GM18873 (cell line): ENCODE measurements around the gene ZNF263.
"Not testable (repeated sequence)": the region's sequence is repeated elsewhere in the genome, so short reads cannot be mapped to it uniquely, and the experiment has no call there.

ENCODE experiments used
- ATAC-seq: cut with Tn5 transposase; IDR thresholded peaks from one replicate; pipeline ENCODE4 v1.9.1; 2021; ENCODE audit warnings: mild to moderate bottlenecking, moderate library complexity, moderate number of reproducible peaks; ENCODE audit not compliant: unreplicated experiment, low FRiP score

Gene ZNF263

GRCh38 chr16:3266873-3267537 is 16.3 kb upstream of the ZNF263 start:
- no peak for ATAC-seq

GRCh38 chr16:3268294-3268693 is 15.0 kb upstream of the ZNF263 start:
- no peak for ATAC-seq

GRCh38 chr16:3270718-3271117 is 12.6 kb upstream of the ZNF263 start:
- not testable (repeated sequence) for ATAC-seq

- ATAC-seq = not testable (repeated sequence)
Measured at GRCh38 chr16:3271281-3271680, 12.0 kb upstream of the ZNF263 start.

- ATAC-seq = no peak
Measured at GRCh38 chr16:3274490-3274889, 8.8 kb upstream of the ZNF263 start.

- no peak for ATAC-seq
Measured at GRCh38 chr16:3274947-3275346, 8.3 kb upstream of the ZNF263 start.

GRCh38 chr16:3276679-3277078 is 6.6 kb upstream of the ZNF263 start:
- no peak for ATAC-seq

DNA sequence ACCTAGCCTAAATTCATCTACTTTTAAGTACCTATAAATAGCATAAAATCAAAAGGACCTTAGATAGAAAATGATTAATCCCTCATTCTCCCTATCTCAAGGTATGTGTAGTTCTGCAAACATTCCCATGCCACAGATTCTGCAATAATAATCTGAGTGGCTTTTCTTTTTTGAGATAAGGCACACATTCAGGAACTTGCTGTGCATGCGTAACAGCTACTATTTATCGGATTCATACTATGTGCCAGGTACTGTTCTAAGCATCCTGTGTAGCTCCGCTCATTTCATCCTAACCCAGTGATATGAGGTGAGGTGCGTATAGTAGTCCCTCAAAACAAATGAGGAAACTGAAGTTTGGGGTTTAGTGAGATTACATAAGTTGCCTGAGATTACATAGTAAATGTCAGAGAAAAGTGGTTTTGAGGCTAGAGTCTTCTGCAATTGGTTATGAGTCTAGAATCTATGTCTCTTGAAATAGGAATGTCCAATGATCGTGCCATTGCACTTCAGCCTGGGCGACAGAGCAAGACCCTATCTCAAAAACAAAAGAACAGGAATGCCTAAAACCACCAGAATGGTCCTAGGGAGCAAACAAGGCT is 2.0 kb upstream of the ZNF263 start:
- no peak for ATAC-seq

DNA sequence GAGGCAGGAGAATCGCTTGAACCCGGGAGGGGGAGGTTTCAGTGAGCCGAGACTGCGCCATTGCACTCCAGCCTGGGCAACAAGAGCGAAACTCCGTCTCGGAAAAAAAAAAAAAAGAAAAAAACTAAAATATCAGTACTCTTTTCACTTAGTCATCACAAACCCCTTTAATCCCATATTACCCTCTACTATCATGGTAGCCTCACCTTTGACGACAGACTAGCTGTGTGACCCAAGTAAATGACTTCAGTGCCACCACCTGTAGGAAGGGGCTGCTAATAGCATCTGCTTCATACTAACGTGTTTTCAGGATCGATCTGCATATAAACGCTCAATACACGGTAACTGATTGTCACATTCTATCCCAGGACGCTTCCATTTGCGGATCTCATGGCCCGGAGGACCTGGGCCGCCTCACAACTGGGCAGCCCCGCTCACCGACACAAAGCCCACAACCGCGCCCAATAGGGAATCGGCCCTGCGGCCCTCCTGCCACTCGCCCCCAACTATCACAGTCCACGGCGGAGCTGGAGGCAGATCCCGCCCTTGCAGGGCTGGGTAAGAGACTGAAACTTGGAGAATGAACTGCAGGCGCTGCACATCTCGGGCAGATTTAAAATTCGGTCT is 1.1 kb upstream of the ZNF263 start:
- peak; percentile 20 for ATAC-seq

- no peak for ATAC-seq
Measured at GRCh38 chr16:3283543-3284447, 504 bp downstream of the ZNF263 start.

DNA sequence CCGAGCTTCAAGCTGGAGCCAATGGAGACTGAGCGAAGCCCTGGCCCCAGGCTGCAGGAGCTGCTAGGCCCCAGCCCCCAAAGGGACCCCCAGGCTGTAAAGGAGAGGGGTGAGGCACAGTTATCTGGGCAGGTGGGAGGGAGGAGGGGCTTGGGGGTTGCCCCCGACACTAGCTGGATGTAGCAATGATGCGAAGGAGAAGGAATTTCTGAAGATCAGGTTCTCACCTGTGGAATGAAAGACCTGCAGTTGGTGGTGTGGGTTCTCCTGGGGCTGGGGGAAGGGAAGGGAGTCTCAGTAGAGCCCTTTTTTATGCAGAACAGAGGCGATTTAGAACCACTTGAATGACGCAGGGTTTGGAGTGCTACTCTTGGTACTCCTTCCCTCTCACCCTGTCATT is 1.8 kb downstream of the ZNF263 start:
- ATAC-seq = no peak

DNA sequence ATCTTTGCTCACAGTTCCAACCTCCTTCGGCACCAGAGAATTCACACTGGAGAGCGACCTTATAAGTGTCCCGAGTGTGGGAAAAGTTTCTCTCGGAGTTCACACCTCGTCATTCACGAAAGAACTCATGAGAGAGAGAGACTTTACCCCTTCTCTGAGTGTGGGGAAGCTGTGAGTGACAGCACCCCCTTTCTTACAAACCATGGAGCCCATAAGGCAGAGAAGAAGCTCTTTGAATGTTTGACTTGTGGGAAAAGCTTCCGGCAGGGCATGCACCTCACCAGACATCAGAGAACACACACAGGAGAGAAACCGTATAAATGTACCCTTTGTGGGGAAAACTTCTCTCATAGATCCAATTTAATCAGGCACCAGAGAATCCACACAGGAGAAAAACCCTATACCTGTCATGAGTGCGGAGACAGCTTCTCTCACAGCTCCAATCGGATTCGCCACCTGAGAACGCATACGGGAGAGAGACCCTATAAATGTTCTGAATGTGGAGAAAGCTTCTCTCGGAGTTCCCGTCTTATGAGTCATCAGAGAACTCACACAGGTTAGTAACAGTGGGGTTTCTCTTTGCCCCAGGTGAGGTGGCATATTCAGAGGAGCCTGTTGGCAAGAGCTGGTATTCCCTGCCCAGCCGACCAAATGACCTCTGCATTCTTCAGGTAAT is 6.8 kb downstream of the ZNF263 start:
- ATAC-seq = no peak

DNA sequence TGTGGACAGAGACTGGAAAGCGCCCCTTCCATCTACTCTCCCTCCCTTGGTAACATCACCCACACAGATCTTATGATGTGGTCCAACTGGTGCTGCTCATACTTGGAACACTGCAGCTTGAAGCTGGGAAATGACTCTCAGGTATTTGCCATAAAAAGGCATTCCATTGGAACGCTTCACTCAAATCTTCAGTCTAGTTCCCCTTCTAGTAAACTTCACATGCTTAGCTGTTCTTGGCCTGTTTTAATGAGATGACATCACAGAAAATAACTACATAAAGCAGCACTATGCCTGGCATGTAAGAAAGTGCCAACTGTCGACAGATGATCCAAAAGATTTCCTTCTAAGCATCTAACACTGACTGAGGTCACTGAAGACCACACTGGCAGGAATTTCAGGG is 9.3 kb downstream of the ZNF263 start:
- ATAC-seq = no peak

DNA sequence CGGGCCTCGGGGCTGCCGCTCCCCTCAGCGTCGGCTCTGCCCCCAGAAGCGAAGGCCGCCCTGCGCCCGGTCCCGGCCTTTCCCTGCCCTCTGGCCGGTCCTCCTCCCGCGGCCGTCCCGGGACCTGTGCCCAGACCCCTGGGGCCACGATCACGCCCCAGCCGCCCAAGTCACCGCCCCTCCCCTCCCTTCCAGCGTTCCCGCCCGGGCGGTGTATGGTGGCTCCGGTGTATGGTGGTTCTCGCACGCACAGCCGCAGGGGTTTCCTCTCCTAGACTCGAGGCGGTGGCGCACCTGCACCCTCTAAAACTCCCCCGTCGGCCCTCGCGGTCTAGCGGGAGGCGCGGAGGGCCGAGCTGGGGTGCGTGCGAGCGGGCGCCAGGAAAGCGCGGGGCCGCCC is 11.9 kb downstream of the ZNF263 start:
- ATAC-seq = no peak

GRCh38 chr16:3295783-3296182 is 12.5 kb downstream of the ZNF263 start:
- ATAC-seq = no peak

- ATAC-seq = no peak
Measured at GRCh38 chr16:3304370-3304769, 21.1 kb downstream of the ZNF263 start.

DNA sequence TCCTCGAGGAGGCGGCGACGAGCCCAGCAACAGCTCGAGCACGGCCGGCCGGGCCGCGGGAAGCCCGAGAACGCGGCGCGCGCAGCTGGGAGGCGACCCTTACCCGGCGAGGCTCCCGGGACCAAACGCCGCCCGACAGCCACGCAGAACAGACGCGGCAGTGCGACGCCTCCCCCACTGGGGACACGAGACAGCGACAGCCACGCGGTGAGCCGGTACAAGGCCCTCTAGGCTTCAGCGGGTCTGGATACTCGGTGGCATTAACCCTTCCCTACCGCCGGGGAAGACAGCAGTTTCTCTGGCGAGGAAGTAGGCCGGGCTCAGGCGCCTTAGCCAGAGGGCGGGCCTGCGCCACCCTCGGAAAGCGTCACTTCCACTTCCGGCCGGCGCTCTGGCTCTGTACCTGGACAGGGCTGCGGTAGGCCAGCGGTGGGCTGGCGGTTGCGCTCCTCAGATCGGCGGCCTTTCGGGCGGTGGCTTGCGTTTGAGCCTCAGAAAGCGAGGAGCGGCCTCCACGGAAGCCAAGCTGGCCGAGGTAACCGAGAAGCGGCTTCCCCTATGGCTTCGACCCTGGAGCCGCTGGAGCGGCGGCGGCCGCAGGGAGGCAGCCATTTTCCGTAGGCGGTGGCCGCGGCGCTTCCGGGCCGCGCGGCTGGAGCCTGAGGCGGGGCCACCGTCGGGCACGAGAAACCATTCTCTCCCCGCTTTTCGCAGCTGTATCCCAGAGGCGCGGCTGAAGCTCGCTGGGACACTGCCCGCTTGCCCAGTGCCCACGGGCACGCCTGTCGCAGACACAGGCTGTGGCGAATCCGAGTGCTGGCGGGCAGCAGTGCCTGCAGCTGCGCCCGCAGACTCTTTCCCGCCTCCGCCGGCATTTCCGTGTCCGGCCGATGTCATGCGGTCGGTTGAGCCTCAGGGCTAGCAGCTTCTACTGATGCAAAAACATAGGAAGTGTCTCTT is 22.1 kb downstream of the ZNF263 start, which contains the start of the genes TIGD7 and ZNF75A:
TSS of gene TIGD7 (minus strand) at position 322 of the 960 bp plus-strand sequence. CDS start 4,816 bp downstream, outside the sequence.
TSS of gene ZNF75A (plus strand) at position 389 of the 960 bp plus-strand sequence. CDS start 2,932 bp downstream, outside the sequence.
- ATAC-seq = peak; percentile 82

DNA sequence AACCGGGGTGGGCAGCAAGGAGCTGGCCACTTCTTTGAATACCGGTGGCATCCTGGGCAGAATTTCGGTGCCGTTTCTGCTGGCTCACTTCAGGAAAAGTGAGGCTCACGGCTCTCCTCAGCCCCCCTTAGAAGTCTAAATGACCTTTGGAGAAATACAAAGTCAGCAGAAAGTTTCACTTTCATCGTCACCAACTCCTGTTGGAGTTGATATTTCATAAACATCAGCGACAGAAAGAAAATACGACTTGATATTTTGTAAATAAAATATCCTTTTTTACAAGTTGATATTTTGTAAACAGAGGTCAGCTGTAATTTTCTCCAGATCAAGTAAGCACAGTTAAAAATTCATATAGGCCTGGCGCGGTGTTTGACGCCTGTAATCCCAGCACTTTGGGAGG is 22.8 kb downstream of the ZNF263 start:
- ATAC-seq = no peak

GRCh38 chr16:3311496-3311895 is 28.2 kb downstream of the ZNF263 start:
- ATAC-seq = no peak
